Caco-2 (cell line): ENCODE results near the gene ALX3. TPM values are rescaled to one million over a fixed set of nuclear protein-coding genes. Genes with fewer than 3 reads are reported as not detected.

ENCODE experiments used
- BruUV-seq: library from RNA; stranded (reverse); fragments of 400-500 nt; replicated peaks from 2 replicates; lab custom pipeline; 2021; lab: Mats Ljungman, UMichigan
- CTCF ChIA-PET: fragments of 300-600 bp; sonication (Branson Sonifier 250); formaldehyde crosslinking; loops from one replicate; lab custom pipeline; 2022; ENCODE audit warnings: antibody characterized with exemption; lab: Charles Lee
- POLR2A ChIA-PET: fragments of 300-600 bp; sonication (Branson Sonifier 250); formaldehyde crosslinking; loops from one replicate; lab custom pipeline; 2022; ENCODE audit warnings: antibody characterized with exemption; lab: Charles Lee
- DNase-seq, 2 experiments: peaks; one replicate each; pipeline versions ENCODE4 v3.0.0 to v3.0.0-alpha.2; 2020 to 2022
- H3K27me3 ChIP-seq: replicated peaks from 2 replicates; pipeline ENCODE4 v1.6.0; 2011; ENCODE audit warnings: low read length; ENCODE audit not compliant: control insufficient read depth, insufficient read depth
- H3K36me3 ChIP-seq: 2 replicates; pipeline ENCODE4 v1.5.1; 2011; ENCODE audit warnings: low read length; ENCODE audit not compliant: control insufficient read depth, insufficient read depth
- H3K4me1 ChIP-seq: fragments of 250-450 bp; sonication (Bioruptor Pico); 2 replicates; pipeline ENCODE4 v1.5.1; 2020; ENCODE audit warnings: mild to moderate bottlenecking
- H3K4me3 ChIP-seq: 2 replicates; pipeline ENCODE4 v1.5.1; 2011; ENCODE audit warnings: low read depth, mild to moderate bottlenecking, control low read depth, low read length
- H3K9me3 ChIP-seq: fragments of 250-450 bp; sonication (Bioruptor Pico); 2 replicates; pipeline ENCODE4 v1.5.1; 2020; ENCODE audit warnings: mild to moderate bottlenecking, moderate library complexity
- H3K27ac Mint-ChIP-seq: one replicate; pipeline ENCODE4 v1.8.0; 2022; ENCODE audit warnings: mixed read lengths; ENCODE audit not compliant: unreplicated experiment
- H3K27me3 Mint-ChIP-seq: one replicate; pipeline ENCODE4 v1.8.0; 2022; ENCODE audit warnings: mixed read lengths; ENCODE audit not compliant: insufficient read depth, unreplicated experiment
- H3K36me3 Mint-ChIP-seq: one replicate; pipeline ENCODE4 v1.8.0; 2022; ENCODE audit warnings: mild to moderate bottlenecking, mixed read lengths; ENCODE audit not compliant: insufficient read depth, unreplicated experiment
- H3K4me1 Mint-ChIP-seq: one replicate; pipeline ENCODE4 v1.8.0; 2022; ENCODE audit warnings: low read depth, mixed read lengths; ENCODE audit not compliant: unreplicated experiment
- H3K4me3 Mint-ChIP-seq: one replicate; pipeline ENCODE4 v1.8.0; 2022; ENCODE audit warnings: mild to moderate bottlenecking, moderate library complexity, mixed read lengths; ENCODE audit not compliant: unreplicated experiment
- H3K9me3 Mint-ChIP-seq: one replicate; pipeline ENCODE4 v1.8.0; 2022; ENCODE audit warnings: mixed read lengths; ENCODE audit not compliant: unreplicated experiment
- intact Hi-C: fragments of 100-400 bp; cut with micrococcal nuclease; formaldehyde crosslinking; loops from one replicate; pipeline ENCODE4 v1.10.0; 2022; ENCODE audit not compliant: unreplicated experiment
- total RNA-seq: library from RNA; stranded (reverse); gene quantifications from 2 replicates; pipeline ENCODE4 v1.2.3, GENCODE V29; 2022
- TF ChIP-seq, protein P1 (sequence below), 2 experiments: fragments of 200-600 bp in 1 of 2; IDR thresholded peaks; 1 replicate in 1 of 2; 2 replicates in 1 of 2; pipeline versions ENCODE4 v1.5.1 to v1.8.0; 2011 to 2022; ENCODE audit warnings: antibody characterized with exemption in 1 of 2, control low read depth in 1 of 2, inconsistent platforms in 1 of 2, low read depth in 1 of 2, low read length in 1 of 2, mild to moderate bottlenecking in 1 of 2, moderate library complexity in 1 of 2; ENCODE audit not compliant: insufficient read depth in 1 of 2, severe bottlenecking in 1 of 2, unreplicated experiment in 1 of 2

ALX3 gene
- total RNA-seq, 1 experiment from 2014 or later: not detected

GRCh38 chr1:110048923-110049601, 21.4 kb downstream of the ALX3 start:
- intact Hi-C loops: no loop called here
- ChIA-PET POLR2A (no interaction called here), CTCF (interaction anchor here (0.7 to 0.9 kb wide), 2 partner anchors 14 to 229 kb away, joined by 3 to 5 read pairs; partner anchors contain the start of gene STRIP1)
- H3K4me3 Mint-ChIP-seq: peak overlapping the region; percentile 46
- H3K27me3 Mint-ChIP-seq: no peaks in the 10 kb centered on the region
- H3K27ac Mint-ChIP-seq: peak overlapping the region; percentile 53
- peak; percentile 51 to 79 for DNase-seq
- H3K36me3 Mint-ChIP-seq: peaks cover 59% of the 10 kb centered on the region
- no peaks in the 10 kb centered on the region for H3K9me3 Mint-ChIP-seq
- Histone ChIP-seq H3K4me3 (no peak overlapping the region), H3K27me3 (no peaks in the 10 kb centered on the region), H3K36me3 (no peaks in the 10 kb centered on the region), H3K4me1 (peaks cover 12% of the 10 kb centered on the region), H3K9me3 (no peaks in the 10 kb centered on the region)
- TF ChIP-seq, protein P1, sequence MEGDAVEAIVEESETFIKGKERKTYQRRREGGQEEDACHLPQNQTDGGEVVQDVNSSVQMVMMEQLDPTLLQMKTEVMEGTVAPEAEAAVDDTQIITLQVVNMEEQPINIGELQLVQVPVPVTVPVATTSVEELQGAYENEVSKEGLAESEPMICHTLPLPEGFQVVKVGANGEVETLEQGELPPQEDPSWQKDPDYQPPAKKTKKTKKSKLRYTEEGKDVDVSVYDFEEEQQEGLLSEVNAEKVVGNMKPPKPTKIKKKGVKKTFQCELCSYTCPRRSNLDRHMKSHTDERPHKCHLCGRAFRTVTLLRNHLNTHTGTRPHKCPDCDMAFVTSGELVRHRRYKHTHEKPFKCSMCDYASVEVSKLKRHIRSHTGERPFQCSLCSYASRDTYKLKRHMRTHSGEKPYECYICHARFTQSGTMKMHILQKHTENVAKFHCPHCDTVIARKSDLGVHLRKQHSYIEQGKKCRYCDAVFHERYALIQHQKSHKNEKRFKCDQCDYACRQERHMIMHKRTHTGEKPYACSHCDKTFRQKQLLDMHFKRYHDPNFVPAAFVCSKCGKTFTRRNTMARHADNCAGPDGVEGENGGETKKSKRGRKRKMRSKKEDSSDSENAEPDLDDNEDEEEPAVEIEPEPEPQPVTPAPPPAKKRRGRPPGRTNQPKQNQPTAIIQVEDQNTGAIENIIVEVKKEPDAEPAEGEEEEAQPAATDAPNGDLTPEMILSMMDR (IDR thresholded peaks at IDR 0.05; ENCODE audit: insufficient read depth in 1 of 2, low read depth in 1 of 2, low read length in 1 of 2, severe bottlenecking in 1 of 2, unreplicated experiment in 1 of 2): no peak
- BruUV-seq: no TSS peak
- H3K4me1 Mint-ChIP-seq: peaks cover 11% of the 10 kb centered on the region

DNA sequence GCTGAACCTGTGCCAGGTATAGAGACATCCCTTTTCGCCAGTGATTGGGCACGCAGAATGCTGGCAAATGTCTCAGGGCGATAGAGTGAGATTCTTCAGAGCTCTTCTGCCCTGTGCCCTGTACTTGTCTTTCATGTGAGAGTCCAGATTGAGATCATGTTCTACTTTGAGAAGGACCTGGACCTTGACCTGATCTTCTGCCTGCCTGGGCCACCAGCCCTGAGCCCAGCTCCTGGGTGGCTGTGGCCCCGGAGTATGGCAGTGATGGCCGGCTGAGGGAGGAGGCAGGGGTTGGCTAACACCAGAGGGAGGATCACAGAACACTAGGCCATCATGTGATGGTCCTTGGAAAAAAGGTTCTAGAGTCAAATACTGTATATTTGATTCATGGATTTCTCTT, 22.2 kb downstream of the ALX3 start:
- BruUV-seq: no TSS peak
- H3K27me3 ChIP-seq: no peaks in the 10 kb centered on the region
- Mint-ChIP-seq H3K4me3 (peak overlapping the region; percentile 46), H3K27me3 (no peaks in the 10 kb centered on the region), H3K36me3 (peaks cover 56% of the 10 kb centered on the region), H3K4me1 (peaks cover 11% of the 10 kb centered on the region), H3K27ac (peak overlapping the region; percentile 53), H3K9me3 (no peaks in the 10 kb centered on the region)
- intact Hi-C loops: no loop called here
- H3K9me3 ChIP-seq: no peaks in the 10 kb centered on the region
- POLR2A ChIA-PET: no interaction called here
- H3K4me1 ChIP-seq: peaks cover 12% of the 10 kb centered on the region
- no peak for DNase-seq
- TF ChIP-seq, protein P1 (IDR thresholded peaks at IDR 0.05; ENCODE audit: insufficient read depth in 1 of 2, low read depth in 1 of 2, low read length in 1 of 2, severe bottlenecking in 1 of 2, unreplicated experiment in 1 of 2): no peak
- CTCF ChIA-PET: interaction anchor here (1.3 kb wide), 1 partner anchor 13 kb away, joined by 8 read pairs; the partner anchor contains the start of gene STRIP1
- H3K36me3 ChIP-seq: no peaks in the 10 kb centered on the region
- no peak overlapping the region for H3K4me3 ChIP-seq

GRCh38 chr1:110047463-110047862, 23.0 kb downstream of the ALX3 start:
- Mint-ChIP-seq H3K4me1 (peaks cover 11% of the 10 kb centered on the region), H3K4me3 (no peak overlapping the region), H3K36me3 (peaks cover 50% of the 10 kb centered on the region), H3K27me3 (no peaks in the 10 kb centered on the region), H3K9me3 (no peaks in the 10 kb centered on the region), H3K27ac (peak overlapping the region; percentile 45)
- no TSS peak for BruUV-seq
- ChIA-PET CTCF (interaction anchor here (0.6 to 1.3 kb wide), 2 partner anchors 12 to 18 kb away, joined by 4 to 8 read pairs; partner anchors contain the start of gene STRIP1), POLR2A (no interaction called here)
- intact Hi-C loops: no loop called here
- DNase-seq: peak in 1 of 2 experiments; percentile 11
- Histone ChIP-seq H3K36me3 (no peaks in the 10 kb centered on the region), H3K4me3 (no peak overlapping the region), H3K4me1 (peaks cover 12% of the 10 kb centered on the region), H3K9me3 (no peaks in the 10 kb centered on the region), H3K27me3 (no peaks in the 10 kb centered on the region)
- TF ChIP-seq, protein P1 (IDR thresholded peaks at IDR 0.05; ENCODE audit: insufficient read depth in 1 of 2, low read depth in 1 of 2, low read length in 1 of 2, severe bottlenecking in 1 of 2, unreplicated experiment in 1 of 2): no peak
